IMR-90 (cell line): ENCODE results near the gene METTL23. TPM values are rescaled to one million over a fixed set of nuclear protein-coding genes. Genes with fewer than 3 reads are reported as not detected.

Experiments
- ATAC-seq: fragments of 200-7000 bp; cut with Tn5 transposase; 2 replicates; pipeline ENCODE4 v1.9.1; 2020; ENCODE audit warnings: low read depth, mild to moderate bottlenecking, moderate library complexity
- BruUV-seq: library from RNA; stranded (reverse); fragments of 400-500 nt; replicated peaks from 2 replicates; lab custom pipeline; 2021; lab: Mats Ljungman, UMichigan
- CTCF ChIA-PET: fragments of 300-600 bp; formaldehyde crosslinking; extraction: SDS; loops from one replicate; lab custom pipeline; 2021; ENCODE audit warnings: antibody characterized with exemption; lab: Yijun Ruan, JAX
- POLR2A ChIA-PET: fragments of 300-600 bp; sonication (Branson Sonifier 250); formaldehyde crosslinking; loops from one replicate; lab custom pipeline; 2022; ENCODE audit warnings: antibody characterized with exemption; ENCODE audit not compliant: unreplicated experiment; lab: Charles Lee
- DNase-seq: peaks from one replicate; pipeline ENCODE4 v3.0.0; 2013
- H2AFZ ChIP-seq: replicated peaks from 2 replicates; pipeline ENCODE3; 2013; ENCODE audit warnings: low read length, mild to moderate bottlenecking; ENCODE audit not compliant: poor library complexity
- H2AK5ac ChIP-seq: 2 replicates; pipeline ENCODE4 v1.6.1; 2013; ENCODE audit warnings: low read depth, low read length, inconsistent platforms
- H2AK9ac ChIP-seq: replicated peaks from 2 replicates; pipeline ENCODE3; 2013; ENCODE audit warnings: mild to moderate bottlenecking, low read depth, low read length, moderate library complexity; ENCODE audit not compliant: poor library complexity
- H2BK120ac ChIP-seq: 2 replicates; pipeline ENCODE4 v1.6.1; 2013; ENCODE audit warnings: low read depth, low read length, inconsistent platforms
- H2BK15ac ChIP-seq: 3 replicates; pipeline ENCODE4 v1.6.1; 2013; ENCODE audit warnings: low read depth, low read length, inconsistent platforms
- H2BK20ac ChIP-seq: 2 replicates; pipeline ENCODE4 v1.6.1; 2013; ENCODE audit warnings: low read depth, mild to moderate bottlenecking, inconsistent platforms, low read length, moderate library complexity
- H2BK5ac ChIP-seq: 2 replicates; pipeline ENCODE4 v1.6.1; 2013; ENCODE audit warnings: mild to moderate bottlenecking, low read depth, low read length, inconsistent platforms; ENCODE audit not compliant: poor library complexity, severe bottlenecking
- H3K14ac ChIP-seq: replicated peaks from 2 replicates; pipeline ENCODE4 v1.6.1; 2013; ENCODE audit warnings: low read depth, low read length, inconsistent platforms
- H3K18ac ChIP-seq: 2 replicates; pipeline ENCODE4 v1.6.1; 2013; ENCODE audit warnings: low read depth, low read length, control low read depth
- H3K23ac ChIP-seq: 2 replicates; pipeline ENCODE4 v1.6.1; 2013; ENCODE audit warnings: low read depth, low read length, inconsistent platforms
- H3K27ac ChIP-seq: 2 replicates; pipeline ENCODE4 v1.5.1; 2013; ENCODE audit warnings: mild to moderate bottlenecking, control low read depth, low read length; ENCODE audit not compliant: insufficient read depth
- H3K27me3 ChIP-seq: 2 replicates; pipeline ENCODE4 v1.6.1; 2013; ENCODE audit warnings: low read length; ENCODE audit not compliant: control insufficient read depth, insufficient read depth
- H3K36me3 ChIP-seq: 2 replicates; pipeline ENCODE4 v1.6.1; 2013; ENCODE audit warnings: low read length, mixed read lengths; ENCODE audit not compliant: control insufficient read depth, insufficient read depth
- H3K4ac ChIP-seq: 2 replicates; pipeline ENCODE4 v1.6.1; 2013; ENCODE audit warnings: low read depth, low read length, inconsistent platforms
- H3K4me1 ChIP-seq: 2 replicates; pipeline ENCODE4 v1.6.1; 2013; ENCODE audit warnings: low read length, mixed read lengths; ENCODE audit not compliant: control insufficient read depth, insufficient read depth
- H3K4me2 ChIP-seq: 2 replicates; pipeline ENCODE4 v1.6.1; 2013; ENCODE audit warnings: low read depth, mild to moderate bottlenecking, control low read depth, low read length, moderate library complexity
- H3K4me3 ChIP-seq: 2 replicates; pipeline ENCODE4 v1.5.1; 2013; ENCODE audit warnings: low read depth, mild to moderate bottlenecking, control low read depth, low read length, moderate library complexity; ENCODE audit not compliant: insufficient read depth
- H3K56ac ChIP-seq: 2 replicates; pipeline ENCODE4 v1.6.1; 2013; ENCODE audit warnings: low read length, inconsistent platforms; ENCODE audit not compliant: insufficient read depth; ENCODE audit errors: extremely low read depth
- H3K79me1 ChIP-seq, 2 experiments: 2 replicates each; pipeline ENCODE4 v1.6.1; 2013; ENCODE audit warnings: low read length in 2 of 2, inconsistent platforms in 1 of 2, low read depth in 1 of 2
- H3K9ac ChIP-seq: 2 replicates; pipeline ENCODE4 v1.6.1; 2013; ENCODE audit warnings: low read depth, low read length, control low read depth
- H3K9me1 ChIP-seq: 2 replicates; pipeline ENCODE4 v1.6.1; 2013; ENCODE audit warnings: low read length, inconsistent platforms; ENCODE audit not compliant: insufficient read depth
- H3K9me3 ChIP-seq: 2 replicates; pipeline ENCODE4 v1.6.1; 2013; ENCODE audit warnings: low read length; ENCODE audit not compliant: control insufficient read depth, insufficient read depth
- H4K20me1 ChIP-seq: 2 replicates; pipeline ENCODE4 v1.6.1; 2013; ENCODE audit warnings: low read length, inconsistent platforms; ENCODE audit not compliant: insufficient read depth
- H4K5ac ChIP-seq: 2 replicates; pipeline ENCODE4 v1.6.1; 2013; ENCODE audit warnings: mild to moderate bottlenecking, low read depth, low read length, control low read depth
- H4K8ac ChIP-seq, 2 experiments: 2 replicates each; pipeline ENCODE4 v1.6.1; 2013; ENCODE audit warnings: low read depth in 2 of 2, low read length in 2 of 2, control low read depth in 1 of 2, inconsistent platforms in 1 of 2
- H4K91ac ChIP-seq: 2 replicates; pipeline ENCODE4 v1.6.1; 2013; ENCODE audit warnings: low read depth, low read length, inconsistent platforms; ENCODE audit not compliant: insufficient read depth
- BHLHE40 ChIP-seq: fragments of 150-350 bp; IDR thresholded peaks from 2 replicates; pipeline ENCODE4 v1.6.1; 2016; ENCODE audit warnings: mild to moderate bottlenecking, low read depth, low read length
- CEBPB ChIP-seq: IDR thresholded peaks from 2 replicates; pipeline ENCODE4 v1.6.1; 2012; ENCODE audit warnings: low read depth, low read length, improper control_type of control experiment
- ELK1 ChIP-seq: fragments of 150-350 bp; IDR thresholded peaks from 2 replicates; pipeline ENCODE4 v1.6.1; 2016; ENCODE audit warnings: low read depth, mild to moderate bottlenecking, low read length, moderate library complexity, borderline replicate concordance
- MAFK ChIP-seq: IDR thresholded peaks from 2 replicates; pipeline ENCODE4 v1.6.1; 2012; ENCODE audit warnings: low read depth, low read length, improper control_type of control experiment
- MAZ ChIP-seq: IDR thresholded peaks from 2 replicates; pipeline ENCODE4 v1.6.1; 2012; ENCODE audit warnings: low read depth, mild to moderate bottlenecking, low read length, improper control_type of control experiment, moderate library complexity, borderline replicate concordance
- MXI1 ChIP-seq: IDR thresholded peaks from 2 replicates; pipeline ENCODE4 v1.6.1; 2012; ENCODE audit warnings: low read depth, mild to moderate bottlenecking, low read length, moderate library complexity, borderline replicate concordance
- NFE2L2 ChIP-seq: fragments of 150-350 bp; IDR thresholded peaks from 2 replicates; pipeline ENCODE4 v1.6.1; 2016; ENCODE audit warnings: low read depth, mild to moderate bottlenecking, low read length
- POLR2A ChIP-seq: IDR thresholded peaks from 2 replicates; pipeline ENCODE4 v1.6.1; 2012; ENCODE audit warnings: mild to moderate bottlenecking, low read depth, low read length
- RAD21 ChIP-seq: IDR thresholded peaks from 2 replicates; pipeline ENCODE4 v1.6.1; 2012; ENCODE audit warnings: low read length, improper control_type of control experiment
- RCOR1 ChIP-seq: IDR thresholded peaks from 2 replicates; pipeline ENCODE4 v1.6.1; 2012; ENCODE audit warnings: mild to moderate bottlenecking, low read length, improper control_type of control experiment; ENCODE audit not compliant: insufficient replicate concordance
- RFX5 ChIP-seq: IDR thresholded peaks from 2 replicates; pipeline ENCODE4 v1.8.0; 2012; ENCODE audit warnings: low read depth, mild to moderate bottlenecking, low read length, moderate library complexity
- SMC3 ChIP-seq: fragments of 150-350 bp; IDR thresholded peaks from 2 replicates; pipeline ENCODE4 v1.6.1; 2016; ENCODE audit warnings: low read depth, mild to moderate bottlenecking, antibody characterized with exemption, low read length, moderate library complexity
- USF2 ChIP-seq: fragments of 150-350 bp; IDR thresholded peaks from 2 replicates; pipeline ENCODE4 v1.6.1; 2017; ENCODE audit warnings: mild to moderate bottlenecking, antibody characterized with exemption, low read length, low read depth
- WGBS, 2 experiments: methylation state at CpG; one replicate each; pipeline versions ENCODE4 v1.1.5 to v1.1.7; 2013; ENCODE audit warnings: missing lambda C conversion rate in 2 of 2; ENCODE audit not compliant: insufficient read length in 1 of 2; ENCODE audit errors: extremely low coverage in 2 of 2; 5-methylcytosine and 5-hydroxymethylcytosine counted together
- dilution Hi-C: fragments of 300-500 bp; cut with HindIII; formaldehyde crosslinking; loops from one replicate; pipeline ENCODE4 v1.14.3; 2018; ENCODE audit warnings: low sequenced_read_pairs; ENCODE audit not compliant: unreplicated experiment
- in situ Hi-C: fragments of 300-500 bp; cut with MboI; formaldehyde crosslinking; loops from 3 replicates; pipeline ENCODE4 v1.14.3; 2019; ENCODE audit warnings: low sequenced_read_pairs, inconsistent platforms, mixed read lengths
- intact Hi-C: fragments of 100-400 bp; cut with micrococcal nuclease; formaldehyde crosslinking; loops from 2 replicates; pipeline ENCODE4 v1.10.0; 2022
- polyA plus RNA-seq, 3 experiments: library from polyadenylated mRNA; depleted of rRNA; stranded (reverse); fragments of >200 nt; gene quantifications; 2 replicates each; pipeline ENCODE4 v1.2.3, GENCODE V29; 2012; ENCODE audit warnings: low replicate concordance in 1 of 3
- total RNA-seq: library from RNA; depleted of rRNA; stranded (reverse); fragments of >200 nt; gene quantifications from 2 replicates; pipeline ENCODE4 v1.2.3, GENCODE V29; 2012

METTL23 gene
- total and polyA plus RNA-seq, 2 of the 4 experiments (the other 2 are of a cell fraction): 18.8 to 32.1 TPM

- peak overlapping the region; percentile 53 for H3K18ac ChIP-seq
- peak overlapping the region; percentile 86; the same call in 1 of the 2 replicates for H4K91ac ChIP-seq
- in situ Hi-C loops: no loop called here
- BruUV-seq: no TSS peak
- H3K9me3 ChIP-seq: no peaks in the 10 kb centered on the region
- no peak overlapping the region for H2AK9ac ChIP-seq
- peaks cover 18% of the 10 kb centered on the region for H3K36me3 ChIP-seq
- H3K9ac ChIP-seq: peak overlapping the region; percentile 79
- H3K56ac ChIP-seq: peak overlapping the region; percentile 90
- peak overlapping the region; percentile 81; the same call in 1 of the 3 replicates for H2BK15ac ChIP-seq
- H3K4ac ChIP-seq: peak overlapping the region; percentile 93
- POLR2A ChIA-PET: interaction anchor here (0.5 kb wide), 1 partner anchor 1696 kb away, joined by 3 read pairs; no protein-coding TSS in a partner anchor
- no peaks in the 10 kb centered on the region; the same call in 1 of the 2 replicates for H3K4me1 ChIP-seq
- H3K27ac ChIP-seq: peak overlapping the region; percentile 73
- peak overlapping the region; percentile 95 for H3K14ac ChIP-seq
- H3K9me1 ChIP-seq: no peaks in the 10 kb centered on the region
- H3K23ac ChIP-seq: peak overlapping the region; percentile 97; the same call in 1 of the 2 replicates
- intact Hi-C loops: loop anchor here (5.0 kb wide), 1 partner anchor 319 kb away; no protein-coding TSS in a partner anchor
- peaks cover 27% of the 10 kb centered on the region for H4K20me1 ChIP-seq
- peak overlapping the region; percentile 57 for H3K4me2 ChIP-seq
- H2BK120ac ChIP-seq: no peak overlapping the region
- peak overlapping the region; percentile 63 for H3K4me3 ChIP-seq
- TF ChIP-seq SMC3 (no peak), BHLHE40 (no peak), USF2 (no peak), MAFK (no peak), MAZ (no peak), RAD21 (no peak), RCOR1 (no peak), RFX5 (no peak), MXI1 (no peak), CEBPB (no peak), POLR2A (no peak), ELK1 (no peak), NFE2L2 (no peak)
- H4K8ac ChIP-seq: peak overlapping the region in 1 of 2 experiments; percentile 88; a peak in 2 of 4 replicates
- no CpG with 5 or more reads among the region's 7 CpGs for WGBS, 2 experiments
- 0 out of 2 replicates have a peak overlapping the region, but pooled peaks have one; percentile 52 for H2BK20ac ChIP-seq
- H2BK5ac ChIP-seq: peak overlapping the region; percentile 76
- no peak overlapping the region for H2AFZ ChIP-seq
- peak overlapping the region; percentile 15; the same call in 1 of the 2 replicates for H4K5ac ChIP-seq
- ATAC-seq (no peak), DNase-seq (no peak)
- dilution Hi-C loops: no loop called here
- CTCF ChIA-PET: no interaction called here
- H3K27me3 ChIP-seq: no peaks in the 10 kb centered on the region
- peaks cover 14 to 21% of the 10 kb centered on the region in 2 experiments for H3K79me1 ChIP-seq
- no peak overlapping the region for H2AK5ac ChIP-seq
Observed at GRCh38 chr17:76738468-76738850, 11.8 kb downstream of the METTL23 start.
